Small intestine (tissue), 7 donors: ENCODE data around the gene CADM2. TPM values are rescaled to one million over a fixed set of nuclear protein-coding genes. Genes with fewer than 3 reads are reported as not detected.

ENCODE experiments used
- DNase-seq, 2 donors: peaks; one replicate each; pipeline versions ENCODE4 v3.0.0 to v3.0.0-alpha.2; 2013
- FAIRE-seq: peaks from 2 replicates; lab custom pipeline; 2012; peaks lifted over from hg19 to GRCh38; lab: Jason Lieb, UNC
- H3K27ac ChIP-seq, 3 donors: one replicate each; pipeline ENCODE4 v1.5.1; 2013; ENCODE audit warnings: low read length in 2 of 3, mild to moderate bottlenecking in 2 of 3, control low read depth in 1 of 3, inconsistent platforms in 1 of 3, low read depth in 1 of 3, moderate library complexity in 1 of 3
- H3K27me3 ChIP-seq, 3 donors: one replicate each; pipeline ENCODE4 v1.6.1; 2013; ENCODE audit warnings: low read length in 3 of 3, inconsistent platforms in 1 of 3; ENCODE audit not compliant: control insufficient read depth in 3 of 3, insufficient read depth in 3 of 3
- H3K36me3 ChIP-seq, 3 donors: one replicate each; pipeline ENCODE4 v1.6.1; 2013; ENCODE audit warnings: low read length in 3 of 3, inconsistent platforms in 1 of 3, low read depth in 1 of 3, mild to moderate bottlenecking in 1 of 3, moderate library complexity in 1 of 3; ENCODE audit not compliant: control insufficient read depth in 3 of 3, insufficient read depth in 2 of 3
- H3K4me1 ChIP-seq, 3 donors: one replicate each; pipeline ENCODE4 v1.6.1; 2013; ENCODE audit warnings: low read length in 2 of 3, inconsistent platforms in 1 of 3, low read depth in 1 of 3, mild to moderate bottlenecking in 1 of 3, moderate library complexity in 1 of 3; ENCODE audit not compliant: control insufficient read depth in 3 of 3, insufficient read depth in 2 of 3
- H3K4me3 ChIP-seq, 3 donors: one replicate each; pipeline ENCODE4 v1.5.1; 2013; ENCODE audit warnings: low read length in 3 of 3, control low read depth in 1 of 3, inconsistent platforms in 1 of 3, low read depth in 1 of 3, mild to moderate bottlenecking in 1 of 3, moderate library complexity in 1 of 3
- H3K9me3 ChIP-seq, 2 donors: one replicate each; pipeline ENCODE4 v1.6.1; 2013; ENCODE audit warnings: low read depth in 1 of 2, low read length in 1 of 2; ENCODE audit not compliant: control insufficient read depth in 2 of 2, insufficient read depth in 1 of 2
- WGBS, 3 donors: extraction: QIAGEN DNeasy Blood & Tissue Kit; methylation state at CpG; one replicate each; pipeline ENCODE4 v1.1.7; 2013; 5-methylcytosine and 5-hydroxymethylcytosine counted together
- polyA plus RNA-seq, 4 donors: library from polyadenylated mRNA; stranded (reverse) in 3 of 4; unstranded in 1 of 4; fragments of 200-250 nt in 3 of 4; fragments of 120-200 nt in 1 of 4; gene quantifications; one replicate each; pipeline versions ENCODE4 v1.2.1 to v1.2.3, GENCODE V29; 2013
- donor health status: healthy with polysubstance abuse.
- donor health status: control.
- donor health status: control.
- donor health status: Bipolar disorder and iron deficiency.
- donor health status: healthy.

The CADM2 gene
- polyA plus RNA-seq, 4 donors = 0.95 to 2.4 TPM; not detected in 2

GRCh38 chr3:85837402-85837801, 878.6 kb downstream of the CADM2 start:
- Histone ChIP-seq H3K36me3 (no peaks in the 10 kb centered on the region), H3K4me3 (no peak overlapping the region), H3K4me1 (no peaks in the 10 kb centered on the region), H3K9me3 (no peaks in the 10 kb centered on the region), H3K27ac (no peak overlapping the region), H3K27me3 (no peaks in the 10 kb centered on the region)
- FAIRE-seq (no peak), DNase-seq (no peak)
- 83 to 84% (median 83%) methylated on average over 3 of the region's 3 CpGs for WGBS, 3 donors

- H3K4me3 ChIP-seq = no peak overlapping the region
- H3K4me1 ChIP-seq = no peaks in the 10 kb centered on the region
- no peak for FAIRE-seq
- no peaks in the 10 kb centered on the region for H3K36me3 ChIP-seq
- no peak for DNase-seq
- H3K27me3 ChIP-seq = no peaks in the 10 kb centered on the region
- H3K27ac ChIP-seq = no peak overlapping the region
- no peaks in the 10 kb centered on the region for H3K9me3 ChIP-seq
- WGBS, 3 donors = 74 to 82% (median 77%) methylated on average over 1 of the region's 1 CpG
Observed at GRCh38 chr3:85838921-85839320, 880.1 kb downstream of the CADM2 start.

- Histone ChIP-seq H3K27me3 (no peaks in the 10 kb centered on the region), H3K4me3 (no peak overlapping the region), H3K27ac (no peak overlapping the region), H3K36me3 (no peaks in the 10 kb centered on the region), H3K9me3 (no peaks in the 10 kb centered on the region), H3K4me1 (no peaks in the 10 kb centered on the region)
- no peak for DNase-seq
- no peak for FAIRE-seq
- 71 to 79% (median 73%) methylated on average over 3 of the region's 3 CpGs for WGBS, 3 donors
Observed at GRCh38 chr3:85842081-85842480, 883.3 kb downstream of the CADM2 start.

- no peaks in the 10 kb centered on the region for H3K27me3 ChIP-seq
- H3K4me3 ChIP-seq = no peak overlapping the region
- H3K9me3 ChIP-seq = no peaks in the 10 kb centered on the region
- FAIRE-seq (no peak), DNase-seq (no peak)
- no peaks in the 10 kb centered on the region for H3K36me3 ChIP-seq
- no peaks in the 10 kb centered on the region for H3K4me1 ChIP-seq
- H3K27ac ChIP-seq = no peak overlapping the region
Observed at GRCh38 chr3:85846940-85847339, 888.2 kb downstream of the CADM2 start.

- FAIRE-seq = no peak
- no peak overlapping the region for H3K27ac ChIP-seq
- H3K4me3 ChIP-seq = no peak overlapping the region
- H3K36me3 ChIP-seq = no peaks in the 10 kb centered on the region
- H3K4me1 ChIP-seq = no peaks in the 10 kb centered on the region
- DNase-seq = no peak
- H3K9me3 ChIP-seq = no peaks in the 10 kb centered on the region
- no peaks in the 10 kb centered on the region for H3K27me3 ChIP-seq
Observed at GRCh38 chr3:85851071-85851470, 892.3 kb downstream of the CADM2 start.

- no peaks in the 10 kb centered on the region for H3K9me3 ChIP-seq
- H3K36me3 ChIP-seq = no peaks in the 10 kb centered on the region
- FAIRE-seq (no peak), DNase-seq (no peak)
- no peak overlapping the region for H3K4me3 ChIP-seq
- H3K27ac ChIP-seq = no peak overlapping the region
- no peaks in the 10 kb centered on the region for H3K4me1 ChIP-seq
- no peaks in the 10 kb centered on the region for H3K27me3 ChIP-seq
- WGBS, 3 donors = 76 to 82% (median 80%) methylated on average over 2 of the region's 2 CpGs
Observed at GRCh38 chr3:85853805-85854204, 895.0 kb downstream of the CADM2 start.

- Histone ChIP-seq H3K4me3 (no peak overlapping the region), H3K4me1 (no peaks in the 10 kb centered on the region), H3K36me3 (no peaks in the 10 kb centered on the region), H3K9me3 (no peaks in the 10 kb centered on the region), H3K27ac (no peak overlapping the region), H3K27me3 (no peaks in the 10 kb centered on the region)
- DNase-seq (no peak), FAIRE-seq (no peak)
Observed at GRCh38 chr3:85862893-85863455, 904.2 kb downstream of the CADM2 start.

- H3K4me1 ChIP-seq = no peaks in the 10 kb centered on the region
- WGBS, 3 donors = 73 to 82% (median 75%) methylated on average over 1 of the region's 1 CpG
- DNase-seq (no peak), FAIRE-seq (no peak)
- H3K27me3 ChIP-seq = no peaks in the 10 kb centered on the region
- H3K9me3 ChIP-seq = no peaks in the 10 kb centered on the region
- no peak overlapping the region for H3K27ac ChIP-seq
- no peaks in the 10 kb centered on the region for H3K36me3 ChIP-seq
- no peak overlapping the region for H3K4me3 ChIP-seq
Observed at GRCh38 chr3:85864896-85865295, 906.1 kb downstream of the CADM2 start.

GRCh38 chr3:85867072-85867471, 908.3 kb downstream of the CADM2 start:
- H3K27me3 ChIP-seq = no peaks in the 10 kb centered on the region
- no peak for FAIRE-seq
- WGBS, 3 donors = 58 to 79% (median 65%) methylated on average over 3 of the region's 3 CpGs

More at GRCh38 chr3:85867072-85867471, 908.3 kb downstream of the CADM2 start:
- no peak for DNase-seq
- no peak overlapping the region for H3K4me3 ChIP-seq
- H3K27ac ChIP-seq = no peak overlapping the region
- no peaks in the 10 kb centered on the region for H3K9me3 ChIP-seq
- no peaks in the 10 kb centered on the region for H3K4me1 ChIP-seq
- H3K36me3 ChIP-seq = no peaks in the 10 kb centered on the region
